Transverse colon (tissue), 4 donors: ENCODE measurements around the gene HOXA3.

ENCODE experiments used
- EP300 ChIP-seq: sonication (generic); formaldehyde crosslinking; IDR thresholded peaks from one replicate; pipeline ENCODE4 v1.6.1; 2017; ENCODE audit warnings: antibody characterized with exemption, low read depth
- POLR2A ChIP-seq: fragments of 450-650 bp; IDR thresholded peaks from one replicate; pipeline ENCODE4 v1.6.1; 2016; ENCODE audit warnings: antibody characterized with exemption, mild to moderate bottlenecking, moderate library complexity
- POLR2AphosphoS5 ChIP-seq, 3 donors: sonication (generic); formaldehyde crosslinking; IDR thresholded peaks; one replicate each; pipeline ENCODE4 v1.6.1; 2016; ENCODE audit warnings: antibody characterized with exemption in 3 of 3
- TF ChIP-seq, protein P1 (sequence below), 5 experiments: fragments of 200-600 bp in 3 of 5; fragments of 450-650 bp in 2 of 5; sonication (generic) in 3 of 5; IDR thresholded peaks; 1 replicate in 2 of 5; 2 replicates in 3 of 5; pipeline ENCODE4 v1.5.1; 2016 to 2017; ENCODE audit warnings: antibody characterized with exemption in 5 of 5, inconsistent platforms in 3 of 5, mild to moderate bottlenecking in 2 of 5, moderate library complexity in 1 of 5

GRCh38 chr7:27192546-27193334, 40.4 kb upstream of the HOXA3 start:
- TF ChIP-seq, protein P1, sequence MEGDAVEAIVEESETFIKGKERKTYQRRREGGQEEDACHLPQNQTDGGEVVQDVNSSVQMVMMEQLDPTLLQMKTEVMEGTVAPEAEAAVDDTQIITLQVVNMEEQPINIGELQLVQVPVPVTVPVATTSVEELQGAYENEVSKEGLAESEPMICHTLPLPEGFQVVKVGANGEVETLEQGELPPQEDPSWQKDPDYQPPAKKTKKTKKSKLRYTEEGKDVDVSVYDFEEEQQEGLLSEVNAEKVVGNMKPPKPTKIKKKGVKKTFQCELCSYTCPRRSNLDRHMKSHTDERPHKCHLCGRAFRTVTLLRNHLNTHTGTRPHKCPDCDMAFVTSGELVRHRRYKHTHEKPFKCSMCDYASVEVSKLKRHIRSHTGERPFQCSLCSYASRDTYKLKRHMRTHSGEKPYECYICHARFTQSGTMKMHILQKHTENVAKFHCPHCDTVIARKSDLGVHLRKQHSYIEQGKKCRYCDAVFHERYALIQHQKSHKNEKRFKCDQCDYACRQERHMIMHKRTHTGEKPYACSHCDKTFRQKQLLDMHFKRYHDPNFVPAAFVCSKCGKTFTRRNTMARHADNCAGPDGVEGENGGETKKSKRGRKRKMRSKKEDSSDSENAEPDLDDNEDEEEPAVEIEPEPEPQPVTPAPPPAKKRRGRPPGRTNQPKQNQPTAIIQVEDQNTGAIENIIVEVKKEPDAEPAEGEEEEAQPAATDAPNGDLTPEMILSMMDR (IDR thresholded peaks at IDR 0.05), result no peak
- TF ChIP-seq POLR2A (peak; percentile 7), EP300 (no peak), POLR2AphosphoS5 (IDR thresholded peaks at IDR 0.05) (peak in 2 of 3 donors; percentile 41 to 54)
